Right lobe of liver (tissue), 4 donors: Measurements from ENCODE around the gene THSD8.

Experiments
- POLR2A ChIP-seq: fragments of 450-650 bp; IDR thresholded peaks from one replicate; pipeline ENCODE4 v1.6.1; 2017; ENCODE audit warnings: antibody characterized with exemption, mild to moderate bottlenecking
- TF ChIP-seq, protein P1 (sequence below), 4 donors: fragments of 200-600 bp in 3 of 4; fragments of 450-650 bp in 1 of 4; IDR thresholded peaks; one replicate each; pipeline versions ENCODE4 v1.5.1 to v1.8.0; 2016 to 2022; ENCODE audit warnings: antibody characterized with exemption in 4 of 4, mild to moderate bottlenecking in 2 of 4
- donor health status: DM: no; HTN: no; CAD: no.
- donor health status: DM: no; HTN: no; CAD: no.
- donor health status: DM: no; HTN: yes; CAD: no.

- TF ChIP-seq, protein P1, sequence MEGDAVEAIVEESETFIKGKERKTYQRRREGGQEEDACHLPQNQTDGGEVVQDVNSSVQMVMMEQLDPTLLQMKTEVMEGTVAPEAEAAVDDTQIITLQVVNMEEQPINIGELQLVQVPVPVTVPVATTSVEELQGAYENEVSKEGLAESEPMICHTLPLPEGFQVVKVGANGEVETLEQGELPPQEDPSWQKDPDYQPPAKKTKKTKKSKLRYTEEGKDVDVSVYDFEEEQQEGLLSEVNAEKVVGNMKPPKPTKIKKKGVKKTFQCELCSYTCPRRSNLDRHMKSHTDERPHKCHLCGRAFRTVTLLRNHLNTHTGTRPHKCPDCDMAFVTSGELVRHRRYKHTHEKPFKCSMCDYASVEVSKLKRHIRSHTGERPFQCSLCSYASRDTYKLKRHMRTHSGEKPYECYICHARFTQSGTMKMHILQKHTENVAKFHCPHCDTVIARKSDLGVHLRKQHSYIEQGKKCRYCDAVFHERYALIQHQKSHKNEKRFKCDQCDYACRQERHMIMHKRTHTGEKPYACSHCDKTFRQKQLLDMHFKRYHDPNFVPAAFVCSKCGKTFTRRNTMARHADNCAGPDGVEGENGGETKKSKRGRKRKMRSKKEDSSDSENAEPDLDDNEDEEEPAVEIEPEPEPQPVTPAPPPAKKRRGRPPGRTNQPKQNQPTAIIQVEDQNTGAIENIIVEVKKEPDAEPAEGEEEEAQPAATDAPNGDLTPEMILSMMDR (IDR thresholded peaks at IDR 0.05), result peak; percentile 97 to 100 (median 99)
- TF ChIP-seq POLR2A, result no peak
Observed at GRCh38 chr19:12847159-12848139, 45.6 kb downstream of the THSD8 start.
